Activated T-cell treated with anti-CD3 and anti-CD28 coated beads, Interleukin-2, amount 50 U/mL, for 72 hours (primary cell): ENCODE measurements around the gene DCAF8L1. TPM values are rescaled to one million over a fixed set of nuclear protein-coding genes. Genes with fewer than 3 reads are reported as not detected.
"Not testable (repeated sequence)": the region's sequence is repeated elsewhere in the genome, so short reads cannot be mapped to it uniquely, and the experiment has no call there.

ENCODE experiments used
- ATAC-seq, 2 donors: fragments of 150-1000 bp; cut with Tn5 transposase; replicated peaks in 1 of 2; 2 replicates each; pipeline ENCODE4 v1.10.0; 2021; ENCODE audit warnings: moderate library complexity in 2 of 2, mild to moderate bottlenecking in 1 of 2
- DNase-seq, 2 donors: peaks; one replicate each; pipeline ENCODE4 v3.0.0; 2021 to 2022; ENCODE audit warnings: mixed read lengths in 1 of 2
- H3K27ac Mint-ChIP-seq: one replicate; pipeline ENCODE4 v1.8.0; 2022; ENCODE audit warnings: mild to moderate bottlenecking, moderate library complexity, mixed read lengths
- H3K27me3 Mint-ChIP-seq: one replicate; pipeline ENCODE4 v1.8.0; 2022; ENCODE audit warnings: low read depth, mixed read lengths
- H3K36me3 Mint-ChIP-seq, 2 donors: one replicate each; pipeline ENCODE4 v1.8.0; 2022; ENCODE audit warnings: mixed read lengths in 2 of 2, mild to moderate bottlenecking in 1 of 2; ENCODE audit not compliant: insufficient read depth in 2 of 2
- H3K4me1 Mint-ChIP-seq: one replicate; pipeline ENCODE4 v1.8.0; 2022; ENCODE audit warnings: low read depth, mixed read lengths
- H3K4me3 Mint-ChIP-seq, 2 donors: one replicate each; pipeline ENCODE4 v1.8.0; 2022; ENCODE audit warnings: mild to moderate bottlenecking in 2 of 2, mixed read lengths in 2 of 2, moderate library complexity in 2 of 2
- H3K9me3 Mint-ChIP-seq, 2 donors: one replicate each; pipeline ENCODE4 v1.8.0; 2022; ENCODE audit warnings: mixed read lengths in 2 of 2
- total RNA-seq, 2 donors: library from RNA; stranded (reverse); gene quantifications; one replicate each; pipeline ENCODE4 v1.2.3, GENCODE V29; 2022

Gene DCAF8L1
- total RNA-seq, 2 donors from 2014 or later, result not detected

DNA sequence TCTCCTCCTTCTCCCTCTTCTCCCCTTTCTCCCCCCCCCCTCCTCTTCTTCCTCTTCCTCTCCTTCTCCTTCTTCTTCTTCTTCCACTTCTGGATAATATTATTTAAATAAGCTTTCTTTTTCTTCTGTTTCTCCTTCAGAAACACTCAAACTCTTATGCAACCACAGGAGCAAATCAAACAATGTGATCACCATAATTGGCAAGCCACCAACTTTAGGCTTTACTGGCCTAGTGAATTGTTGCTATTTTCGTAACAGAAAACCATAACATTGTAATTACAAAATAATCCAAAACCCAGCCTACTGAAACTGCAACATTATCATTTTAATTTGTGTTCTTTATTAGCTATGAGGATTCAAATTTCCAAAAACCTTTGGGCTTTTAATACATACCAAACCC is 14.3 kb downstream of the DCAF8L1 start:
- Mint-ChIP-seq H3K9me3 (peaks cover 7 to 9% of the 10 kb centered on the region in 2 donors), H3K27ac (no peak overlapping the region), H3K27me3 (peaks cover 4% of the 10 kb centered on the region), H3K36me3 (peaks cover 0 to 3% of the 10 kb centered on the region in 2 donors), H3K4me3 (no peak overlapping the region), H3K4me1 (no peaks in the 10 kb centered on the region)
- ATAC-seq (no peak), DNase-seq (no peak)

DNA sequence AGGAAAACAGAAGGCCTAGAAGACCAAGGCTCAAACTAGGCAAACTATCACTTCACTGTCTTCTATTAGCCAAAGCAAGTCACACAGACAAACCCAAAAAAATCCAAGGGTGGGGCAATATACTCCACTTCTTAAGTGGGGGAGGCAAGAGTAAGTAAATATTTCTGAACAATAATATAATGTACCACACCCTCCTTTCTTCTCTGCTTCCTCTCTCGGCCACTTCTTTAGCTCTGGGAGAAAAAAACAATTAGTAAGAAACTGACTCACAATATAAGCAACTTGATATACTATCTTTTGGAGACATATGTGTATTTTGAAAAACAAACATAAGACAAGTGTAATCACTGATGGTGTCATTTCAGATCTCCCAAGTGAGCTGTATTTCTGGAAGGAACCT is 14.8 kb downstream of the DCAF8L1 start:
- H3K4me3 Mint-ChIP-seq, result no peak overlapping the region
- peaks cover 0 to 3% of the 10 kb centered on the region in 2 donors for H3K36me3 Mint-ChIP-seq
- H3K27me3 Mint-ChIP-seq, result peaks cover 4% of the 10 kb centered on the region
- H3K27ac Mint-ChIP-seq, result no peak overlapping the region
- no peak for ATAC-seq
- no peak for DNase-seq
- peaks cover 7 to 9% of the 10 kb centered on the region in 2 donors for H3K9me3 Mint-ChIP-seq
- no peaks in the 10 kb centered on the region for H3K4me1 Mint-ChIP-seq

DNA sequence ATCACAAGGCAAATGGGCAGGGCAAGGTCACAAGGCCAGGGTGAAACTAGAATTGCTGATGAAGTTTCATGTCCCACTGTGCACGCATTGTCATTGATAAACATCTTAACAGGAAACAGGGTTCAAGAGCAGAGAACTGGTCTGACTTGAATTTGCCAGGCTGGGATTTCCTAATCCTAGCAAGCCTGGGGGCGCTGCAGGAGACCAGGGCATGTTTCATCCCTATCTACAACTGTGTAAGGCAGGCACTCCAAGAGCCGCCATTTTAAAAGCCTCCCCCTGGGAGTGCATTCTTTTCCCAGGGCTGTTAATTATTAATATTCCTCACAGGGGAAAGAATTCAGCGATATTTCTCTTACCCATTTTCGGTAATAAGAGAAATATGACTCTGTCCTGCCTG is 15.9 kb downstream of the DCAF8L1 start:
- H3K27me3 Mint-ChIP-seq, H3K9me3 Mint-ChIP-seq, H3K36me3 Mint-ChIP-seq, H3K27ac Mint-ChIP-seq, H3K4me3 Mint-ChIP-seq, H3K4me1 Mint-ChIP-seq, ATAC-seq, DNase-seq: not testable (repeated sequence)

DNA sequence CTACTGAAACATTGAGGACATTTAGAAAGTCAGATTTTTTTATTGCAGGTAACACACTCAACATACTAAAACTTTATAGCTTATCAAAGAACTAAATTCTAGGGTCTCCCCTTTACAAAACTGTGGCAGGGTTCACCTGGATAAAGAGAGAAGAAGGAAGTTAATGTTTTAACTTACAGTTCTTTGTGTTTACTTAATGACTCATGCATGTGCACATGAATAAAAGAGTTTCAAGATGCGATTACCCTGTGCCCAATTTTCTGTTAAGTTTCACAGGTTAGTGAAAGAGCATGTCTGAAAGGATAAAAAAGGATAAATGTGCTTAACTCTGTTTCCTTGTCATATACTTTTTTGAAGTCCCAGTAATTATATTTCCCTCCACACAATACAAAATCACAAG is 16.8 kb downstream of the DCAF8L1 start:
- no peak for DNase-seq
- Mint-ChIP-seq H3K4me1 (no peaks in the 10 kb centered on the region), H3K9me3 (peaks cover 8% of the 10 kb centered on the region in 2 donors), H3K27me3 (no peaks in the 10 kb centered on the region), H3K36me3 (peaks cover 2 to 6% of the 10 kb centered on the region in 2 donors), H3K4me3 (no peak overlapping the region), H3K27ac (no peak overlapping the region)
- ATAC-seq, result no peak

DNA sequence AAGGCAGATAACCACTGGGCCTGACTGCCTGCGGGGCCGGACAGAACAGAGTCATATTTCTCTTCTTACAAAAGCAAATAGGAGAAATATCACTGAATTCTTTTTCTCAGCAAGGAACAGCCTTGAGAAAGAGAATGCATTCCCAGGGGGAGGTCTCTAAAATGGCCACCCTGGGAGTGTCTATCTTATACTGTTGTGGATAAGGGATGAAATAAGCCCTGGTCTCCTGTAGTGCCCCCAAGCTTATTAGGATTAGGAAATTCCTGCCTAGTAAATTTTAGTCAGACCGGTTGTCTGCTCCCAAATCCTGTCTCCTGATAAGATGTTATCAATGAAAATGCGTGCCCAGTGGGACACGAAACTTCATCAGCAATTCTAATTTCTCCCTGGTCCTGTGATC is 20.8 kb downstream of the DCAF8L1 start:
- not testable (repeated sequence) for H3K4me3 Mint-ChIP-seq, H3K27ac Mint-ChIP-seq, DNase-seq, H3K4me1 Mint-ChIP-seq, H3K36me3 Mint-ChIP-seq, H3K27me3 Mint-ChIP-seq, ATAC-seq
- H3K9me3 Mint-ChIP-seq, result peaks cover 8 to 10% of the 10 kb centered on the region in 2 donors

DNA sequence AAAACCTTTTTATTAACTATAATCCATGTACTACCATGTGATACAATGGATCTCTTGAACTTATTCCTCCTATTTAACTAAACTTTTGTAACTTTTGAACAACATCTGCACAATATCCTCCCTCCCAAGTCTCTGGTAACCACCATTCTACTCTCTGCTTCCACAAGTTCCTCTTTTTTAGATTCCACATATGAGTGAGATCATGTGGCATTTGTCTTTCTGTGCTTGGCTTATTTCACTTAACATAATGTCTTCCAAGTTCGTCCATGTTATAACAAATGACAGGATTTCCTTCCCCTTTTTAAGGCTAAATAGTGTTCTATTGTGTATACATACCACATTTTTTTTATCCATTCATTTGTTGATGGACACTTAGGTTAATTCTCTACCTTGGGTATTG is 28.1 kb downstream of the DCAF8L1 start:
- DNase-seq (no peak), ATAC-seq (no peak)
- Mint-ChIP-seq H3K4me3 (no peak overlapping the region), H3K27ac (no peak overlapping the region), H3K27me3 (no peaks in the 10 kb centered on the region), H3K36me3 (peaks cover 0 to 1% of the 10 kb centered on the region in 2 donors), H3K9me3 (peaks cover 0 to 6% of the 10 kb centered on the region in 2 donors), H3K4me1 (no peaks in the 10 kb centered on the region)

DNA sequence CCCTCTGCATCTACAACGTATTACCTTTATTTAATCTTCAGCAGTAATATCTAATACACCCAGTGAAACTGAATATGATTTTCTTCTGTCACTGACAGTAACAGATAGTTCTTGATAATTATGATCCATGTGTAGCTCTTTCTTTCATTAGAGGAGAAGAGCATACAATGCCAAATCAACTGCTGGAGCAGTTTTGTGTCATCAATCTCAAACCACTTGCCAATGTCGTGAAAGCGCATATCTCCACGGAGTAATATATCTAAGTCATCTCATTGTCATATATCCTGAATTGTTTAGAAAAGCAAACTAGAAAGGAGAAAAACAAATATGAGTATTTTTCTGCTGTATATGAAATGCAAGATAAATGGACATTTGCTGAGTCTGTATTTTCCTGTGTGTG is 47.9 kb downstream of the DCAF8L1 start:
- Mint-ChIP-seq H3K27me3 (no peaks in the 10 kb centered on the region), H3K4me1 (no peaks in the 10 kb centered on the region), H3K9me3 (peaks cover 1% of the 10 kb centered on the region in 2 donors), H3K27ac (no peak overlapping the region), H3K4me3 (no peak overlapping the region), H3K36me3 (no peaks in the 10 kb centered on the region)
- DNase-seq (no peak), ATAC-seq (no peak)

Other genes starting within 250 kb of the DCAF8L1 start
- gene MAGEB10, start 173.5 kb downstream of the DCAF8L1 start, total RNA-seq, result not detected